Adrenal gland (tissue), 12 donors: ENCODE results near the gene PRICKLE4. TPM values are rescaled to one million over a fixed set of nuclear protein-coding genes. Genes with fewer than 3 reads are reported as not detected.

Source experiments
- DNase-seq, 7 donors: peaks; one replicate each; pipeline ENCODE4 v3.0.0-alpha.2; 2019 to 2020
- H3K27ac ChIP-seq, 5 donors: fragments of 200-600 bp; sonication (generic) in 4 of 5; 1 replicate in 3 of 5; 2 replicates in 2 of 5; pipeline versions ENCODE4 v1.5.1 to v1.8.0; 2016 to 2020; ENCODE audit warnings: mild to moderate bottlenecking in 1 of 5
- H3K27me3 ChIP-seq: fragments of 200-600 bp; 2 replicates; pipeline ENCODE4 v1.8.0; 2021
- H3K36me3 ChIP-seq, 2 donors: fragments of 200-600 bp; replicated peaks in 1 of 2; 1 replicate in 1 of 2; 2 replicates in 1 of 2; pipeline versions ENCODE4 v1.5.1 to v1.8.0; 2018 to 2022
- H3K4me1 ChIP-seq, 2 donors: fragments of 200-600 bp; replicated peaks in 1 of 2; 1 replicate in 1 of 2; 2 replicates in 1 of 2; pipeline versions ENCODE4 v1.5.1 to v1.8.0; 2018 to 2021
- H3K4me3 ChIP-seq, 4 donors: fragments of 200-600 bp; sonication (generic) in 3 of 4; one replicate each; pipeline ENCODE4 v1.5.1; 2016 to 2018
- H3K9me3 ChIP-seq, 3 donors: fragments of 200-600 bp; sonication (generic) in 1 of 3; replicated peaks in 1 of 3; 1 replicate in 2 of 3; 2 replicates in 1 of 3; pipeline versions ENCODE4 v1.5.1 to v1.8.0; 2016 to 2021
- POLR2A ChIP-seq, 2 donors: fragments of 450-650 bp; IDR thresholded peaks; one replicate each; pipeline ENCODE4 v1.6.1; 2017; ENCODE audit warnings: antibody characterized with exemption in 2 of 2, mild to moderate bottlenecking in 2 of 2, moderate library complexity in 1 of 2
- WGBS, 4 donors: extraction: QIAGEN DNeasy Blood & Tissue Kit in 2 of 4; methylation state at CpG; one replicate each; pipeline versions ENCODE4 v1.1.5 to v1.1.7; 2013 to 2017; 5-methylcytosine and 5-hydroxymethylcytosine counted together
- intact Hi-C, 2 donors: fragments of 100-400 bp; cut with DNase I; formaldehyde crosslinking; loops; one replicate each; pipeline versions ENCODE4 v1.14.1 to v1.15.0; 2022 to 2023
- polyA plus RNA-seq, 3 donors: library from polyadenylated mRNA; stranded (reverse); fragments of 200-250 nt in 2 of 3; fragments of 350-450 nt in 1 of 3; fragmentation: Illumina TruSeq in 1 of 3; extraction: RNeasy Lipid Tissue Mini Kit (QIAGEN cat#74804) in 1 of 3; gene quantifications; one replicate each; pipeline ENCODE4 v1.2.3, GENCODE V29; 2013 to 2014
- total RNA-seq, 9 donors: library from RNA; depleted of rRNA in 4 of 9; stranded (reverse); fragments of >200 nt in 4 of 9; fragments of 120-200 nt in 1 of 9; fragmentation: NEBNext Ultra II Directional in 1 of 9; extraction: Animal tissue kit (Norgen Biotek cat#: 25700) in 1 of 9; gene quantifications; one replicate each; pipeline versions ENCODE4 v1.1.0 to v1.2.4, GENCODE V29; 2013 to 2023
- TF ChIP-seq, protein P1 (sequence below), 6 experiments: fragments of 450-650 bp in 4 of 6; fragments of 200-600 bp in 2 of 6; sonication (generic) in 1 of 6; IDR thresholded peaks; 1 replicate in 5 of 6; 2 replicates in 1 of 6; pipeline versions ENCODE4 v1.5.1 to v1.8.0; 2016 to 2021; ENCODE audit warnings: antibody characterized with exemption in 6 of 6, mild to moderate bottlenecking in 2 of 6, moderate library complexity in 1 of 6
- donor health status: healthy with polysubstance abuse.
- donor health status: Bipolar disorder and iron deficiency.
- donor health status: DM: yes; HTN: yes; CAD: no.
- donor health status: DM: no; HTN: no; CAD: no.
- donor health status: DM: no; HTN: no; CAD: no.
- donor health status: DM: yes; HTN: yes; CAD: no.

Gene PRICKLE4
- total and polyA plus RNA-seq, 12 donors: 0.28 to 7.1 (median 3.8) TPM; not detected in 2

DNA sequence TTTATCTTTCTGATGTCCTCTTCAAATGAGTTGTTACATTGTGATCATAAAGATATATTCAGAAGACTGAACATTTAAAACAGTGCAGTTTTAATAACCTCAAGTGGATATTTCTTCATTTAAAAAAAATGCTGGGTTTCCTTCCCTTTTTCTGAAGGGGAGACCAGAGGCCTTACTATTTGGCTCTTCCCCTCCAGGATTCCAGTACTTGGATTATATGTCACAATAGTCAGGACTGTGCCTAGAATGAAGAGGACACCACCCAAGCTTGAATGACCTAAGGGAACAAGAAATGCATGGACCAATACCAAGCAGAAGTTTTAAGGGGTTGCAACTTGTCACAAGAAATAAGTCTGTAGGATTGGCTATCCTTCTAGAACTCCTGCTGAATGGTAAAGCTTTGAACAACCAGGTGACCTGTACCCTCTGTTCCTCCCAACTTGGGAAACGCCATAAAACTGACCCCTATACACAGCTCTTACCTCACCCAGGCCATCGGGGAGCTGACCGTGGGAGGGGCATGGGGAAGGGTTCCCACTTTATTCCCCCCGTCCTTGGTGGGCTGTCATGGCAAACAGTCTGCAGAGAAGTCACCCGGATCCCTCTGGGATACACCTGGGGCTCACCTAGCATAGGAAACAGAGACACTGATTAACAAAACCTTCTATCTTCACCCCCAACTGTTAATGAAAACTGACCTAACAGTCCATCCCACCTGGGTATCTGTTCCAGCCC, 2.9 kb upstream of the PRICKLE4 start:
- peaks cover 0 to 29% of the 10 kb centered on the region in 2 donors for H3K36me3 ChIP-seq
- peak overlapping the region in 2 of 5 donors; percentile 47 to 53 for H3K27ac ChIP-seq
- no peaks in the 10 kb centered on the region for H3K27me3 ChIP-seq
- peaks cover 19 to 21% of the 10 kb centered on the region in 2 donors for H3K4me1 ChIP-seq
- H3K9me3 ChIP-seq: no peaks in the 10 kb centered on the region
- no peak for DNase-seq
- WGBS, 4 donors: 77 to 85% (median 84%) methylated on average over 5 of the region's 5 CpGs
- TF ChIP-seq, protein P1, sequence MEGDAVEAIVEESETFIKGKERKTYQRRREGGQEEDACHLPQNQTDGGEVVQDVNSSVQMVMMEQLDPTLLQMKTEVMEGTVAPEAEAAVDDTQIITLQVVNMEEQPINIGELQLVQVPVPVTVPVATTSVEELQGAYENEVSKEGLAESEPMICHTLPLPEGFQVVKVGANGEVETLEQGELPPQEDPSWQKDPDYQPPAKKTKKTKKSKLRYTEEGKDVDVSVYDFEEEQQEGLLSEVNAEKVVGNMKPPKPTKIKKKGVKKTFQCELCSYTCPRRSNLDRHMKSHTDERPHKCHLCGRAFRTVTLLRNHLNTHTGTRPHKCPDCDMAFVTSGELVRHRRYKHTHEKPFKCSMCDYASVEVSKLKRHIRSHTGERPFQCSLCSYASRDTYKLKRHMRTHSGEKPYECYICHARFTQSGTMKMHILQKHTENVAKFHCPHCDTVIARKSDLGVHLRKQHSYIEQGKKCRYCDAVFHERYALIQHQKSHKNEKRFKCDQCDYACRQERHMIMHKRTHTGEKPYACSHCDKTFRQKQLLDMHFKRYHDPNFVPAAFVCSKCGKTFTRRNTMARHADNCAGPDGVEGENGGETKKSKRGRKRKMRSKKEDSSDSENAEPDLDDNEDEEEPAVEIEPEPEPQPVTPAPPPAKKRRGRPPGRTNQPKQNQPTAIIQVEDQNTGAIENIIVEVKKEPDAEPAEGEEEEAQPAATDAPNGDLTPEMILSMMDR (IDR thresholded peaks at IDR 0.05): no peak
- no peak for TF ChIP-seq POLR2A (IDR thresholded peaks at IDR 0.05)
- intact Hi-C loops: loop anchor here (5.0 to 10.0 kb wide), 3 partner anchors 73 to 173 kb away; no protein-coding TSS in a partner anchor
- no peak overlapping the region for H3K4me3 ChIP-seq

DNA sequence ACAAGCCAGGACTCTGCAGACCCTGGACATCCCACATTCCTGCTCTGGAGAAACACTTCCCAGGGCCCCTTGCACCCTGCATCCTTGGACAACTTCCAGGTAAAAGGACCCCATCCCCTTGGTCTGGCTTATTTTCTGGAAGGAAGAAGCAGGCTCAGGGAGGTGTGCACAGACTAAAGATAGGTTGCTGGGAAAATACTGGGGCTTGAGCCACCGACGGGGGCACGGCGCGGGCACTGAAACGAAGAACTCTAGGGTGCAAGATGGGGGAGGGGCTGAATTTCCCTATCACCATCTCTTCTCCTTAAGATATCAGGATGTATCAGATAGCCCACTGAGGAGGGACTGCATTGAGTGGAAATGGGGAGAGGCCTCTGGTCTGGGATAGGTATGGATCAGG, 1.7 kb upstream of the PRICKLE4 start:
- Histone ChIP-seq H3K36me3 (peaks cover 0 to 21% of the 10 kb centered on the region in 2 donors), H3K27me3 (no peaks in the 10 kb centered on the region), H3K4me3 (peak overlapping the region in 2 of 4 donors; percentile 26 to 75), H3K4me1 (peaks cover 19 to 21% of the 10 kb centered on the region in 2 donors), H3K27ac (no peak overlapping the region), H3K9me3 (no peaks in the 10 kb centered on the region)
- 27 to 46% (median 38%) methylated on average over 6 of the region's 6 CpGs for WGBS, 4 donors
- DNase-seq: no peak
- TF ChIP-seq, protein P1 (IDR thresholded peaks at IDR 0.05): no peak
- TF ChIP-seq POLR2A (IDR thresholded peaks at IDR 0.05): no peak
- intact Hi-C loops: loop anchor here (5.0 to 10.0 kb wide), 3 partner anchors 74 to 174 kb away; no protein-coding TSS in a partner anchor

DNA sequence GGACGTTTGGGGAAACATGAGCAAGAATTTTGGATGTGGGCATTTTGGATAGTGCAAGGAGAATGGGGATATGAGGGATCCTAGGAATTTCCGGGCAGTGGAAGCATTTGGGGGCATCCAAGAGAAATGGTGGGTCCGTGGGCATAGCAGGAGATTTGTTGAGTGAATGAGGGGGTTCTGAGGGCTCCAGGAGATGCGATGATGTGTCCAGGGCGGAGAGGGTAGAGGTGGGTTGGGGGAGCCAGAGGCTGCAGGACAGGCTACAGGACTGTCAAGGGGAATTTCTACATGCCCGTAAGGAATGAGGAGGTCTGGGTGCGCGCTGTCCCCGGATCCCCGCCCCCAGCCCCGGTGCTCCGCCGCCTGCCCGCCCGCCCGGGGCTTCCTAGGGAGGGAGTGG, 1.2 kb upstream of the PRICKLE4 start:
- WGBS, 4 donors: 4 to 5% (median 4%) methylated on average over 6 to 16 of the region's 16 CpGs
- Histone ChIP-seq H3K9me3 (no peaks in the 10 kb centered on the region), H3K27me3 (no peaks in the 10 kb centered on the region), H3K36me3 (peaks cover 0 to 16% of the 10 kb centered on the region in 2 donors), H3K4me1 (peaks cover 19 to 21% of the 10 kb centered on the region in 2 donors), H3K27ac (peak overlapping the region in 1 of 5 donors; percentile 74), H3K4me3 (peak overlapping the region in 2 of 4 donors; percentile 26 to 75)
- intact Hi-C loops: loop anchor here (5.0 to 10.0 kb wide), 3 partner anchors 75 to 175 kb away; no protein-coding TSS in a partner anchor
- TF ChIP-seq, protein P1 (IDR thresholded peaks at IDR 0.05): no peak
- no peak for TF ChIP-seq POLR2A (IDR thresholded peaks at IDR 0.05)
- no peak for DNase-seq

DNA sequence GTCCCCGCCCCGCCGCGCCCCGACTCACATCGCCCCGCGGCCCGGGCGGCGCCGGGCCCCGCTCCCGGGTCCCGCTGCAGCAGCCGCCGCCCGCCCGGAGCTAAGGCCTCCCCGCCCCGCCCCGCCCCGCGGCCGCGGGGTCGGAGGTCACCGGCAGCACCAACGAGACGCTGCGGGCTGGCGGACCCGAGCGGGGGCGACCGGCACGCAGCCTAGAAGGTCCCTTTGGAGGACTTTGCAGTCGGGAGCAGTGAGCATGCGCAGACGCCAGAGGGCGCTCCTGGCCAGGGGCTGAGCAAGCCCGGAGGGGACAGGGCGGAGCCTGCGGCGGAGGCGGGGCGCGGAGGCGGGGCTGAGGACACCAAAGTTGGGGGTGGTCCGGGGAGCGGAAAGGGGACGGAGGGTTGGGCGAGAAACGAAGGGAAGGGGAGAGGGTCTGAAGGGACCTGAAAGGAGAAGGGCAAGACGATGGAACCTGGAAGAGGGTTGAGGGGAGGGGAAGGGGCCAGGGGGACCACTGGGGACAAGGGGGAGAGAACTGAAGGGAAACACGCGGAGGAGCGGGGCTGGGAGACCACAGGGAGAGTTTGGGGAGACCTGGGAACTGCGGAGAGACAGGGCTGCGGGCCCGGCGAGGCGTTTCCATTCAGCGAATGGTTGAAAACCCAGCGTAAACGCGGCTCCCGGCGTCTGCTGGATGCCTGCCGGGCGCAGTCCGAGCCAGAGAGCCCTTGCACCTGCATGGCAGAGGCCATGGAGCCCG, 613 bp upstream of the PRICKLE4 start, which contains the start of gene FRS3:
TSS of gene FRS3 (minus strand) at position 113 of the 763 bp plus-strand sequence. CDS start 2,913 bp downstream, outside the sequence.
- H3K4me3 ChIP-seq: peak within 1 kb of the TSS in 2 of 4 donors; percentile 75 to 82
- peak within 1 kb of the TSS in 4 of 5 donors; percentile 44 to 80 (median 74) for H3K27ac ChIP-seq
- H3K9me3 ChIP-seq: no peaks in the 10 kb centered on the region
- intact Hi-C loops: loop anchor here (5.0 to 10.0 kb wide), 5 partner anchors 75 to 262 kb away; no protein-coding TSS in a partner anchor
- H3K4me1 ChIP-seq: peaks cover 19 to 21% of the 10 kb centered on the region in 2 donors
- WGBS, 4 donors: 0 to 1% (median 0%) methylated on average over 27 to 73 of the region's 73 CpGs
- H3K36me3 ChIP-seq: peaks cover 0 to 10% of the 10 kb centered on the region in 2 donors
- TF ChIP-seq, protein P1 (IDR thresholded peaks at IDR 0.05): peak; percentile 77 to 98 (median 88)
- peak in 1 of 2 donors; percentile 12 for TF ChIP-seq POLR2A (IDR thresholded peaks at IDR 0.05)
- DNase-seq: peak; percentile 97 to 99 (median 98)
- no peaks in the 10 kb centered on the region for H3K27me3 ChIP-seq
